IgD-negative memory B cell (primary cell): ENCODE measurements around the gene CRYBB1. TPM values are rescaled to one million over a fixed set of nuclear protein-coding genes. Genes with fewer than 3 reads are reported as not detected.
A peak's percentile ranks its signal among the peaks of the same experiment; 100 is the strongest.

Experiments
- H3K27ac Mint-ChIP-seq, 3 donors: one replicate each; pipeline ENCODE4 v1.8.0; 2020 to 2022; ENCODE audit warnings: mild to moderate bottlenecking in 3 of 3, mixed read lengths in 3 of 3, moderate library complexity in 1 of 3
- H3K27me3 Mint-ChIP-seq: one replicate; pipeline ENCODE4 v1.8.0; 2021; ENCODE audit warnings: mixed read lengths
- H3K36me3 Mint-ChIP-seq: one replicate; pipeline ENCODE4 v1.8.0; 2020; ENCODE audit warnings: mild to moderate bottlenecking, mixed read lengths
- H3K4me1 Mint-ChIP-seq, 3 donors: one replicate each; pipeline ENCODE4 v1.8.0; 2020 to 2022; ENCODE audit warnings: mixed read lengths in 3 of 3, mild to moderate bottlenecking in 1 of 3
- H3K4me3 Mint-ChIP-seq, 4 donors: one replicate each; pipeline ENCODE4 v1.8.0; 2020 to 2022; ENCODE audit warnings: mild to moderate bottlenecking in 4 of 4, mixed read lengths in 4 of 4, moderate library complexity in 3 of 4
- H3K9me3 Mint-ChIP-seq, 3 donors: one replicate each; pipeline ENCODE4 v1.8.0; 2020 to 2021; ENCODE audit warnings: mixed read lengths in 3 of 3, mild to moderate bottlenecking in 1 of 3
- polyA plus RNA-seq: library from polyadenylated mRNA; unstranded; fragments of 300-500 nt; fragmentation: Illumina TruSeq; gene quantifications from one replicate; pipeline ENCODE4 v1.2.3, GENCODE V29; 2021

The CRYBB1 gene
- polyA plus RNA-seq, 1 donor from 2014 or later = 1.0 TPM

- peaks cover 5% of the 10 kb centered on the region for H3K36me3 Mint-ChIP-seq
- H3K27ac Mint-ChIP-seq = no peak overlapping the region
- H3K4me3 Mint-ChIP-seq = no peak overlapping the region
- H3K27me3 Mint-ChIP-seq = no peaks in the 10 kb centered on the region
- H3K4me1 Mint-ChIP-seq = peaks cover 0 to 7% (median 5%) of the 10 kb centered on the region in 3 donors
- no peaks in the 10 kb centered on the region for H3K9me3 Mint-ChIP-seq
These were observed 66.3 kb downstream of the CRYBB1 start for GRCh38 chr22:26551568-26551967.

GRCh38 chr22:26550498-26551033 lies 67.3 kb downstream of the CRYBB1 start:
- Mint-ChIP-seq H3K36me3 (peaks cover 5% of the 10 kb centered on the region), H3K4me1 (peaks cover 0 to 8% (median 7%) of the 10 kb centered on the region in 3 donors), H3K27me3 (no peaks in the 10 kb centered on the region), H3K4me3 (no peak overlapping the region), H3K27ac (peak overlapping the region in 1 of 3 donors; percentile 78), H3K9me3 (no peaks in the 10 kb centered on the region)

- Mint-ChIP-seq H3K27me3 (no peaks in the 10 kb centered on the region), H3K9me3 (no peaks in the 10 kb centered on the region), H3K4me3 (no peak overlapping the region), H3K4me1 (peaks cover 0 to 10% (median 8%) of the 10 kb centered on the region in 3 donors), H3K36me3 (peaks cover 5% of the 10 kb centered on the region), H3K27ac (no peak overlapping the region)
These were observed 67.8 kb downstream of the CRYBB1 start for GRCh38 chr22:26549902-26550497.

Other genes starting within 250 kb of the CRYBB1 start
- gene ASPHD2, start 188.8 kb downstream of the CRYBB1 start, polyA plus RNA-seq = 5.7 TPM
- 19.8 TPM for gene HPS4, start 134.2 kb downstream of the CRYBB1 start, polyA plus RNA-seq
- gene SRRD, start 134.2 kb downstream of the CRYBB1 start, polyA plus RNA-seq = 23.1 TPM
- 32.3 TPM for gene TFIP11, start 105.6 kb downstream of the CRYBB1 start, polyA plus RNA-seq
- gene TPST2, start 27.9 kb downstream of the CRYBB1 start, polyA plus RNA-seq = 34.7 TPM
- not detected for gene CRYBA4, start 3.9 kb upstream of the CRYBB1 start, polyA plus RNA-seq
- gene MIAT, start 39.6 kb upstream of the CRYBB1 start, polyA plus RNA-seq = 0.93 TPM